Ascending aorta (tissue), 2 donors: ENCODE measurements around the gene GRAMD1A. TPM values are rescaled to one million over a fixed set of nuclear protein-coding genes. Genes with fewer than 3 reads are reported as not detected.
A peak's percentile ranks its signal among the peaks of the same experiment; 100 is the strongest.

Source experiments
- DNase-seq, 2 donors: peaks; one replicate each; pipeline ENCODE4 v3.0.0-alpha.2; 2019; ENCODE audit warnings: low spot score in 2 of 2
- H3K27ac ChIP-seq, 2 donors: fragments of 200-600 bp; sonication (generic); one replicate each; pipeline ENCODE4 v1.5.1; 2016 to 2017; ENCODE audit warnings: mild to moderate bottlenecking in 1 of 2
- H3K27me3 ChIP-seq: fragments of 200-600 bp; sonication (generic); one replicate; pipeline ENCODE4 v1.5.1; 2017
- H3K36me3 ChIP-seq, 2 donors: fragments of 200-600 bp; sonication (generic); one replicate each; pipeline ENCODE4 v1.5.1; 2016
- H3K4me1 ChIP-seq, 2 donors: fragments of 200-600 bp; sonication (generic); one replicate each; pipeline ENCODE4 v1.5.1; 2016 to 2017; ENCODE audit warnings: mild to moderate bottlenecking in 1 of 2
- H3K4me3 ChIP-seq, 2 donors: fragments of 200-600 bp; sonication (generic); one replicate each; pipeline ENCODE4 v1.5.1; 2016 to 2017; ENCODE audit warnings: mild to moderate bottlenecking in 1 of 2
- H3K9me3 ChIP-seq, 2 donors: fragments of 200-600 bp; sonication (generic); one replicate each; pipeline ENCODE4 v1.5.1; 2016
- CTCF ChIP-seq, 3 experiments: fragments of 200-600 bp in 2 of 3; fragments of 450-650 bp in 1 of 3; sonication (generic) in 2 of 3; IDR thresholded peaks; one replicate each; pipeline ENCODE4 v1.5.1; 2016 to 2019; ENCODE audit warnings: antibody characterized with exemption in 3 of 3, mild to moderate bottlenecking in 1 of 3, moderate library complexity in 1 of 3
- intact Hi-C: fragments of 100-400 bp; cut with DNase I; formaldehyde crosslinking; loops from one replicate; pipeline ENCODE4 v1.15.1; 2023
- total RNA-seq: library from RNA; depleted of rRNA; stranded (reverse); fragments of >200 nt; gene quantifications from one replicate; pipeline ENCODE4 v1.1.0, GENCODE V29; 2016

Gene GRAMD1A
- total RNA-seq, 1 donor from 2014 or later, result 103 TPM

GRCh38 chr19:35034005-35034502 is 33.9 kb downstream of the GRAMD1A start:
- Histone ChIP-seq H3K36me3 (peaks cover 0 to 17% of the 10 kb centered on the region in 2 donors), H3K4me3 (no peak overlapping the region), H3K27me3 (no peaks in the 10 kb centered on the region), H3K27ac (no peak overlapping the region), H3K4me1 (peaks cover 4 to 10% of the 10 kb centered on the region in 2 donors), H3K9me3 (no peaks in the 10 kb centered on the region)
- no peak for TF ChIP-seq CTCF (IDR thresholded peaks at IDR 0.05)
- intact Hi-C loops, result no loop called here
- no peak for DNase-seq

GRCh38 chr19:35034588-35035382 is 34.7 kb downstream of the GRAMD1A start:
- intact Hi-C loops, result no loop called here
- Histone ChIP-seq H3K27ac (no peak overlapping the region), H3K4me3 (no peak overlapping the region), H3K9me3 (no peaks in the 10 kb centered on the region), H3K36me3 (peaks cover 0 to 17% of the 10 kb centered on the region in 2 donors), H3K4me1 (peaks cover 3 to 7% of the 10 kb centered on the region in 2 donors), H3K27me3 (no peaks in the 10 kb centered on the region)
- no peak for TF ChIP-seq CTCF (IDR thresholded peaks at IDR 0.05)
- no peak for DNase-seq

- H3K27ac ChIP-seq, result peak overlapping the region in 1 of 2 donors; percentile 5
- H3K4me3 ChIP-seq, result no peak overlapping the region
- intact Hi-C loops, result no loop called here
- H3K36me3 ChIP-seq, result peaks cover 0 to 17% of the 10 kb centered on the region in 2 donors
- H3K4me1 ChIP-seq, result peaks cover 13 to 16% of the 10 kb centered on the region in 2 donors
- H3K27me3 ChIP-seq, result peaks cover 4% of the 10 kb centered on the region
- TF ChIP-seq CTCF (IDR thresholded peaks at IDR 0.05), result no peak
- DNase-seq, result peak in 1 of 2 donors; percentile 65
- H3K9me3 ChIP-seq, result no peaks in the 10 kb centered on the region
These were observed 37.8 kb downstream of the GRAMD1A start for GRCh38 chr19:35037716-35038622.

GRCh38 chr19:35038623-35039512 is 38.7 kb downstream of the GRAMD1A start:
- peak overlapping the region in 1 of 2 donors; percentile 5 for H3K27ac ChIP-seq
- peaks cover 0 to 13% of the 10 kb centered on the region in 2 donors for H3K36me3 ChIP-seq
- intact Hi-C loops, result no loop called here
- no peak for TF ChIP-seq CTCF (IDR thresholded peaks at IDR 0.05)
- H3K27me3 ChIP-seq, result peaks cover 4% of the 10 kb centered on the region
- H3K4me3 ChIP-seq, result no peak overlapping the region
- no peaks in the 10 kb centered on the region for H3K9me3 ChIP-seq
- H3K4me1 ChIP-seq, result peaks cover 13 to 16% of the 10 kb centered on the region in 2 donors
- peak in 1 of 2 donors; percentile 66 for DNase-seq
